Natural killer cell (primary cell): ENCODE data around the gene CBX5. TPM values are rescaled to one million over a fixed set of nuclear protein-coding genes. Genes with fewer than 3 reads are reported as not detected.

Experiments
- ATAC-seq, 3 donors: fragments of 150-1000 bp in 2 of 3; fragments of 200-7000 bp in 1 of 3; cut with Tn5 transposase; 1 replicate in 1 of 3; 2 replicates in 2 of 3; pipeline ENCODE4 v1.10.0; 2021; ENCODE audit warnings: mild to moderate bottlenecking in 2 of 3, moderate library complexity in 2 of 3
- DNase-seq, 2 donors: peaks; one replicate each; pipeline versions ENCODE4 v3.0.0 to v3.0.0-alpha.2; 2013 to 2021; ENCODE audit warnings: mixed read lengths in 1 of 2
- H3K27ac ChIP-seq: one replicate; pipeline ENCODE4 v1.5.1; 2013; ENCODE audit warnings: mild to moderate bottlenecking, low read length
- H3K27me3 ChIP-seq: one replicate; pipeline ENCODE4 v1.6.1; 2013; ENCODE audit warnings: low read length; ENCODE audit not compliant: control insufficient read depth, insufficient read depth
- H3K36me3 ChIP-seq: one replicate; pipeline ENCODE4 v1.6.1; 2013; ENCODE audit warnings: low read length; ENCODE audit not compliant: control insufficient read depth, insufficient read depth
- H3K4me1 ChIP-seq: one replicate; pipeline ENCODE4 v1.6.1; 2013; ENCODE audit warnings: low read length; ENCODE audit not compliant: control insufficient read depth, insufficient read depth
- H3K4me3 ChIP-seq: one replicate; pipeline ENCODE4 v1.5.1; 2013; ENCODE audit warnings: low read length
- H3K9me3 ChIP-seq: one replicate; pipeline ENCODE4 v1.6.1; 2013; ENCODE audit warnings: low read length; ENCODE audit not compliant: control insufficient read depth, insufficient read depth
- H3K27ac Mint-ChIP-seq, 2 donors: one replicate each; pipeline ENCODE4 v1.8.0; 2022; ENCODE audit warnings: mild to moderate bottlenecking in 2 of 2, mixed read lengths in 2 of 2, moderate library complexity in 1 of 2
- H3K27me3 Mint-ChIP-seq, 2 donors: one replicate each; pipeline ENCODE4 v1.8.0; 2022; ENCODE audit warnings: low read depth in 2 of 2, mixed read lengths in 2 of 2
- H3K36me3 Mint-ChIP-seq: one replicate; pipeline ENCODE4 v1.8.0; 2022; ENCODE audit warnings: mixed read lengths
- H3K4me1 Mint-ChIP-seq, 2 donors: one replicate each; pipeline ENCODE4 v1.8.0; 2022; ENCODE audit warnings: mixed read lengths in 2 of 2
- H3K4me3 Mint-ChIP-seq: one replicate; pipeline ENCODE4 v1.8.0; 2022; ENCODE audit warnings: mild to moderate bottlenecking, moderate library complexity, mixed read lengths
- H3K9me3 Mint-ChIP-seq, 2 donors: one replicate each; pipeline ENCODE4 v1.8.0; 2022; ENCODE audit warnings: mixed read lengths in 2 of 2
- CTCF ChIP-seq: fragments of 200-600 bp; IDR thresholded peaks from one replicate; pipeline ENCODE4 v1.8.0; 2022; ENCODE audit warnings: antibody characterized with exemption
- WGBS: methylation state at CpG from one replicate; pipeline ENCODE4 v1.1.7; 2013; ENCODE audit warnings: missing lambda C conversion rate; ENCODE audit not compliant: insufficient coverage; 5-methylcytosine and 5-hydroxymethylcytosine counted together
- intact Hi-C: fragments of 100-400 bp; cut with micrococcal nuclease; formaldehyde crosslinking; loops from one replicate; pipeline ENCODE4 v1.14.2; 2022
- total RNA-seq, 4 donors: library from RNA; stranded (reverse); fragments of 120-200 nt in 1 of 4; gene quantifications; one replicate each; pipeline versions ENCODE4 v1.2.3 to v1.2.4, GENCODE V29; 2013 to 2022

CBX5 gene
- total RNA-seq, 3 donors from 2014 or later (not counting 1 experiment from before 2014, with no cell fraction given), result 30.8 to 42.3 (median 36.5) TPM

GRCh38 chr12:54294953-54295566 is 15.1 kb upstream of the CBX5 start:
- Mint-ChIP-seq H3K4me3 (no peak overlapping the region), H3K9me3 (no peaks in the 10 kb centered on the region)

GRCh38 chr12:54294152-54294952 is 14.4 kb upstream of the CBX5 start:
- Histone ChIP-seq H3K27ac (no peak overlapping the region), H3K36me3 (no peaks in the 10 kb centered on the region), H3K27me3 (no peaks in the 10 kb centered on the region), H3K9me3 (no peaks in the 10 kb centered on the region), H3K4me1 (peaks cover 18% of the 10 kb centered on the region), H3K4me3 (no peak overlapping the region)
- Mint-ChIP-seq H3K4me1 (peaks cover 16 to 32% of the 10 kb centered on the region in 2 donors), H3K9me3 (no peaks in the 10 kb centered on the region), H3K36me3 (no peaks in the 10 kb centered on the region), H3K27ac (peak overlapping the region in 1 of 2 donors; percentile 27), H3K27me3 (peaks cover 4% of the 10 kb centered on the region in 2 donors), H3K4me3 (no peak overlapping the region)
- intact Hi-C loops, result loop anchor here (1.0 kb wide), 2 partner anchors 30 to 74 kb away; no protein-coding TSS in a partner anchor
- peak; percentile 72 to 94 (median 80) for ATAC-seq
- peak; percentile 55 to 72 for DNase-seq
- peak; percentile 68 for TF ChIP-seq CTCF
- 69% methylated on average over 9 of the region's 9 CpGs for WGBS

More at GRCh38 chr12:54294953-54295566, 15.1 kb upstream of the CBX5 start:
- DNase-seq (peak in 1 of 2 donors; percentile 2), ATAC-seq (no peak)
- Mint-ChIP-seq H3K4me1 (peaks cover 18 to 39% of the 10 kb centered on the region in 2 donors), H3K36me3 (no peaks in the 10 kb centered on the region), H3K27ac (peak overlapping the region in 1 of 2 donors; percentile 8), H3K27me3 (peaks cover 6 to 9% of the 10 kb centered on the region in 2 donors)
- intact Hi-C loops, result loop anchor here (1.0 kb wide), 2 partner anchors 29 to 73 kb away; no protein-coding TSS in a partner anchor
- H3K36me3 ChIP-seq, result no peaks in the 10 kb centered on the region
- WGBS, result 82% methylated on average over 9 of the region's 9 CpGs
- no peak for TF ChIP-seq CTCF
- H3K4me3 ChIP-seq, result no peak overlapping the region
- no peaks in the 10 kb centered on the region for H3K9me3 ChIP-seq
- H3K4me1 ChIP-seq, result peaks cover 14% of the 10 kb centered on the region
- no peak overlapping the region for H3K27ac ChIP-seq
- no peaks in the 10 kb centered on the region for H3K27me3 ChIP-seq

GRCh38 chr12:54292931-54293241 is 13.0 kb upstream of the CBX5 start:
- Histone ChIP-seq H3K36me3 (peaks cover 4% of the 10 kb centered on the region), H3K9me3 (no peaks in the 10 kb centered on the region), H3K27me3 (no peaks in the 10 kb centered on the region), H3K27ac (no peak overlapping the region), H3K4me1 (peaks cover 14% of the 10 kb centered on the region), H3K4me3 (no peak overlapping the region)
- H3K4me3 Mint-ChIP-seq, result no peak overlapping the region
- 93% methylated on average over 7 of the region's 7 CpGs for WGBS
- H3K4me1 Mint-ChIP-seq, result peaks cover 12 to 23% of the 10 kb centered on the region in 2 donors
- DNase-seq, result no peak
- intact Hi-C loops, result no loop called here
- no peaks in the 10 kb centered on the region for H3K9me3 Mint-ChIP-seq
- no peaks in the 10 kb centered on the region for H3K27me3 Mint-ChIP-seq
- no peak overlapping the region for H3K27ac Mint-ChIP-seq
- no peak for TF ChIP-seq CTCF
- H3K36me3 Mint-ChIP-seq, result no peaks in the 10 kb centered on the region
- no peak for ATAC-seq
